Measurements from ENCODE around the gene LINS1.
"Not testable (repeated sequence)": the region's sequence is repeated elsewhere in the genome, so short reads cannot be mapped to it uniquely, and the experiment has no call there.

LINS1 gene

DNA sequence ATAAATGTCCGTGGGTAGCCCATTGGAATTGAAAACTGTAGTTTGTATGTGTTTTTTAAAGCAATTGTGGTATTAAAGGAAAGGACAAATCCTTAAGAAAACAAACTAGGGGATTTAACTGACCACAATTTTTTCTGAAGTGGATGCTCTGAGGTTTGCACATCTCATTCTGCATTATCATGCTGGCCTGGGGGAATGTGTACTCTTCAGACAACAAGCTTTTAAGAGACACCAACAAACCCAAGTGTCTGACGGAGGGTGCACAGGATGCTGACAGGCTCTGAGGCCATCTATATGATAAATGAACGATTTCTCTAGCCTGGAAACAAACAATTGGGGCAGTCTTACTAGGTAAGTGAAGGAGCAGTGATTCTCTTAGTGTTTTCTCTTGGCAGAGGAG lies 9.1 kb downstream of the LINS1 start:
- TF ChIP-seq, protein P1, sequence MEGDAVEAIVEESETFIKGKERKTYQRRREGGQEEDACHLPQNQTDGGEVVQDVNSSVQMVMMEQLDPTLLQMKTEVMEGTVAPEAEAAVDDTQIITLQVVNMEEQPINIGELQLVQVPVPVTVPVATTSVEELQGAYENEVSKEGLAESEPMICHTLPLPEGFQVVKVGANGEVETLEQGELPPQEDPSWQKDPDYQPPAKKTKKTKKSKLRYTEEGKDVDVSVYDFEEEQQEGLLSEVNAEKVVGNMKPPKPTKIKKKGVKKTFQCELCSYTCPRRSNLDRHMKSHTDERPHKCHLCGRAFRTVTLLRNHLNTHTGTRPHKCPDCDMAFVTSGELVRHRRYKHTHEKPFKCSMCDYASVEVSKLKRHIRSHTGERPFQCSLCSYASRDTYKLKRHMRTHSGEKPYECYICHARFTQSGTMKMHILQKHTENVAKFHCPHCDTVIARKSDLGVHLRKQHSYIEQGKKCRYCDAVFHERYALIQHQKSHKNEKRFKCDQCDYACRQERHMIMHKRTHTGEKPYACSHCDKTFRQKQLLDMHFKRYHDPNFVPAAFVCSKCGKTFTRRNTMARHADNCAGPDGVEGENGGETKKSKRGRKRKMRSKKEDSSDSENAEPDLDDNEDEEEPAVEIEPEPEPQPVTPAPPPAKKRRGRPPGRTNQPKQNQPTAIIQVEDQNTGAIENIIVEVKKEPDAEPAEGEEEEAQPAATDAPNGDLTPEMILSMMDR (IDR thresholded peaks at IDR 0.05; ENCODE audit: poor library complexity, severe bottlenecking) = no peak
- H3K4me1 ChIP-seq (ENCODE audit: insufficient read depth, poor library complexity, severe bottlenecking) = peaks cover 13% of the 10 kb centered on the region
- DNase-seq (ENCODE audit: low spot score) = no peak
- no peak for ATAC-seq (ENCODE audit: low read depth)
- H3K27ac ChIP-seq (ENCODE audit: poor library complexity, severe bottlenecking) = no peak overlapping the region
- H3K27me3 ChIP-seq (ENCODE audit: insufficient read depth, poor library complexity, severe bottlenecking) = no peaks in the 10 kb centered on the region
- peaks cover 26% of the 10 kb centered on the region for H3K36me3 ChIP-seq (ENCODE audit: low read depth)
- H3K4me3 ChIP-seq (ENCODE audit: severe bottlenecking) = no peak overlapping the region
- peaks cover 34% of the 10 kb centered on the region for H3K9me3 ChIP-seq (ENCODE audit: severe bottlenecking)

DNA sequence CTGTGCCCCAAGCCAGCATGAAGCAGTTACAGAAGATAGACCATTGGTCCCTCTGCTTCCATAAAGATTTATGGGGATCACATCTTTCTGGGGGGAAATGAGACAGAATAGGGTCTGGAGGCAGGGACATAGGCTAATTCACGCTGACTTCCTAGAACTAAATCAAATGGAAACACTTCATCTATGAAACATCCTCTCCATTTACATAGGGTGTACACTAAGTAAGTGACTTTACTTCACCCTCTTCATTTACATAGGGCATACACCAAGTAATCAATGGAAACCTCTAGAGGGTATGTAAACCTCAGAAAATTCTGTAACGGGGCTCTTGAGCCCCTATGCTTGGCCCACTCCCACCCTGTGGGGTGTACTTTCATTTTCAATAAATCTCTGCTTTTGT lies 10.1 kb downstream of the LINS1 start:
- TF ChIP-seq, protein P1 (IDR thresholded peaks at IDR 0.05; ENCODE audit: poor library complexity, severe bottlenecking) = no peak
- Histone ChIP-seq H3K27me3 (ENCODE audit: insufficient read depth, poor library complexity, severe bottlenecking) (no peaks in the 10 kb centered on the region), H3K36me3 (ENCODE audit: low read depth) (peaks cover 29% of the 10 kb centered on the region), H3K4me3 (ENCODE audit: severe bottlenecking) (no peak overlapping the region), H3K27ac (ENCODE audit: poor library complexity, severe bottlenecking) (no peak overlapping the region), H3K4me1 (ENCODE audit: insufficient read depth, poor library complexity, severe bottlenecking) (peaks cover 5% of the 10 kb centered on the region), H3K9me3 (ENCODE audit: severe bottlenecking) (peaks cover 41% of the 10 kb centered on the region)
- ATAC-seq (ENCODE audit: low read depth) (no peak), DNase-seq (ENCODE audit: low spot score) (no peak)

DNA sequence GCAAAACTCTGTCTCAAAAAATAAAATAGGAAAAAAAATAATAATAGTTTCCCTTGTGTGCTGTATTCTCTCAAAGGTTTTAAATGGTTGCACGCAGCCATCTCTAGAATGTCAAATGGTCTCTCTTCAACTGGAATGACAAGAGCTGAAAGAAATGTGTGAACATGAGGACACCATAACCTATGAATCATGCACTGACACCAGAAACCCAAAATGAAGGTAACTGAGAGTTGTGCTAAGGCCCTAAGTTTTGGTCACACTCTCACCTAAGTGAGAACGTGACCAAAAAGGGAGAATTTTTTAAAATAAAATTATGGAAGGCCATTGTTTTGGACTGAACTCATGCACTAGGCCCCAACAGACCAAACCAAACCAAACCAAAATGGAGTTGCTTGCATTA lies 10.8 kb downstream of the LINS1 start:
- Histone ChIP-seq H3K36me3 (ENCODE audit: low read depth) (peaks cover 32% of the 10 kb centered on the region), H3K9me3 (ENCODE audit: severe bottlenecking) (peaks cover 41% of the 10 kb centered on the region)
- H3K27me3 ChIP-seq (ENCODE audit: insufficient read depth, poor library complexity, severe bottlenecking); H3K4me1 ChIP-seq (ENCODE audit: insufficient read depth, poor library complexity, severe bottlenecking); ATAC-seq (ENCODE audit: low read depth); DNase-seq (ENCODE audit: low spot score); H3K4me3 ChIP-seq (ENCODE audit: severe bottlenecking); H3K27ac ChIP-seq (ENCODE audit: poor library complexity, severe bottlenecking): not testable (repeated sequence)

DNA sequence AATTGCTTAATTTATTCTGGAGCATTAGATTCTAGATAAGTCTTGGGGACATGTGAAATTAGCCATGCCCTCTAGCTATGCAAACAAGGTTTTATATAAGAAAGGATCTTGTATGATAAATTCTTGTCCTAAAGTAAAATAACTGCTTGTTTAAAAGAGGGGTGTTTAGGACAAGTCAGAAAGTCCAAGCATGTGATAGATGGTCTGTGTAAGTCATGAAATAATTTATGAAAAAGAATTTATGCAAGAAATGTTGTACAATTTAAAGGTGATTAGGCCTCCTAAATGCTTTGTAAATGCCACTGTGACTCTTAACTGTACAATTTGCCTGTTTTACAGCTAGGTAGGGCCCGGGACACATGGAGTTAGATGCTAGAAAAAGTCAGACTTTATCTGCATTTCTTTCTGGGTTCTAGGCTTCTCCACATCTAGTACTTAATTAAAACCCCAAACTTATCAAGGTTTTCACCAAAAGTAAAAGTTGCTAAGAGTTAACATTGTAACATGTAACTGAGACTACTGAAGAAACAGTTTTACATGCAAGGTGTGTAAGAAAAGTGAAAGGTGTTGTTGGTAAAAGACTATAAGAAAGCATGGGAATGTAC lies 13.2 kb downstream of the LINS1 start:
- Histone ChIP-seq H3K4me3 (ENCODE audit: severe bottlenecking) (no peak overlapping the region), H3K27ac (ENCODE audit: poor library complexity, severe bottlenecking) (no peak overlapping the region), H3K4me1 (ENCODE audit: insufficient read depth, poor library complexity, severe bottlenecking) (no peaks in the 10 kb centered on the region), H3K36me3 (ENCODE audit: low read depth) (peaks cover 40% of the 10 kb centered on the region), H3K27me3 (ENCODE audit: insufficient read depth, poor library complexity, severe bottlenecking) (no peaks in the 10 kb centered on the region), H3K9me3 (ENCODE audit: severe bottlenecking) (peaks cover 41% of the 10 kb centered on the region)
- DNase-seq (ENCODE audit: low spot score) (no peak), ATAC-seq (ENCODE audit: low read depth) (no peak)
- TF ChIP-seq, protein P1 (IDR thresholded peaks at IDR 0.05; ENCODE audit: poor library complexity, severe bottlenecking) = no peak

DNA sequence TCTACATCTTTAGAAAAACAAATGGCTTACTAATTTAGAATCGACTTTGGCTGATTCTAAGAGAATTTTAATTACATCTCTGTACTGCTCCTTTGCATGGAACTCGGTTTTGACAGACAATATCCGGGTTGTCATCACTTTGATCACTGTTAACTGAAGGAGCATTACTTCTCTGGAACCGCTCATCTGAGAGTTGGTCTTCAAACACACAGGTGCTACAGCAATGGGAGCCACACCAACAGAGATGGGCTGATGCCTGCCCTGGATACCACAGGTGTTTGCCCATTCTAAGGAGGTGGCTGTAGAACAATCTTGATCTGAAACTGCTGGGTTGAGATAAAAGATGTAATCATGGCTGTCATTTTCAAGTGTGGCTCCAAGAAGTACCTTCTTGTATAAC lies 21.6 kb downstream of the LINS1 start:
- TF ChIP-seq, protein P1 (IDR thresholded peaks at IDR 0.05; ENCODE audit: poor library complexity, severe bottlenecking) = no peak
- Histone ChIP-seq H3K27ac (ENCODE audit: poor library complexity, severe bottlenecking) (no peak overlapping the region), H3K4me1 (ENCODE audit: insufficient read depth, poor library complexity, severe bottlenecking) (no peaks in the 10 kb centered on the region), H3K9me3 (ENCODE audit: severe bottlenecking) (no peaks in the 10 kb centered on the region), H3K4me3 (ENCODE audit: severe bottlenecking) (no peak overlapping the region), H3K27me3 (ENCODE audit: insufficient read depth, poor library complexity, severe bottlenecking) (no peaks in the 10 kb centered on the region), H3K36me3 (ENCODE audit: low read depth) (peaks cover 7% of the 10 kb centered on the region)
- no peak for ATAC-seq (ENCODE audit: low read depth)
- DNase-seq (ENCODE audit: low spot score) = no peak

All from RWPE2 (cell line).